PC-9 (cell line): ENCODE results near the gene CRNKL1.

ENCODE experiments used
- EZH2 ChIP-seq: fragments of 200-600 bp; sonication (generic); IDR thresholded peaks from 2 replicates; pipeline ENCODE4 v1.8.0; 2017; ENCODE audit warnings: antibody characterized with exemption, low read depth
- TF ChIP-seq, protein P1 (sequence below): fragments of 200-600 bp; sonication (generic); conservative IDR thresholded peaks from 2 replicates; pipeline ENCODE4 v1.6.1; 2017; ENCODE audit warnings: mixed run types, antibody characterized with exemption, mild to moderate bottlenecking, moderate library complexity

DNA sequence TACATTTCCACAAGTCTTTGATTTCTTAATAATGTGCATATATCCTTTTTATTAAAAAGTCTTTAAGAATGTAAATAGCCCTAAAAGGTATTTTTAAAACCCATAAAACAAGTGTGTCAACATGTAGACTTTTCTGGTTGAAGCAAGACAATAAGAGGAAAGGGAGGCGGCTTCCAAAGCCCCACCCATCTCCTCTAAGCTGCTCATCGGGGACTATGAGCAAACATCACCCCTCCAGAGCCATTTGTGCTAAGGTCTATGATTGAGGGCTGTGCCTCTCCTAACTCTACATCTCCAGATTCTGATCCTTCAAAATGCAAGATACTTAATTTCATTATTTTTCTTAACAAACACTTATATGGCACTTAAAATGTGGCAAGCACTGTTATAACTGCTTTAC is 37.6 kb downstream of the CRNKL1 start:
- TF ChIP-seq, protein P1, sequence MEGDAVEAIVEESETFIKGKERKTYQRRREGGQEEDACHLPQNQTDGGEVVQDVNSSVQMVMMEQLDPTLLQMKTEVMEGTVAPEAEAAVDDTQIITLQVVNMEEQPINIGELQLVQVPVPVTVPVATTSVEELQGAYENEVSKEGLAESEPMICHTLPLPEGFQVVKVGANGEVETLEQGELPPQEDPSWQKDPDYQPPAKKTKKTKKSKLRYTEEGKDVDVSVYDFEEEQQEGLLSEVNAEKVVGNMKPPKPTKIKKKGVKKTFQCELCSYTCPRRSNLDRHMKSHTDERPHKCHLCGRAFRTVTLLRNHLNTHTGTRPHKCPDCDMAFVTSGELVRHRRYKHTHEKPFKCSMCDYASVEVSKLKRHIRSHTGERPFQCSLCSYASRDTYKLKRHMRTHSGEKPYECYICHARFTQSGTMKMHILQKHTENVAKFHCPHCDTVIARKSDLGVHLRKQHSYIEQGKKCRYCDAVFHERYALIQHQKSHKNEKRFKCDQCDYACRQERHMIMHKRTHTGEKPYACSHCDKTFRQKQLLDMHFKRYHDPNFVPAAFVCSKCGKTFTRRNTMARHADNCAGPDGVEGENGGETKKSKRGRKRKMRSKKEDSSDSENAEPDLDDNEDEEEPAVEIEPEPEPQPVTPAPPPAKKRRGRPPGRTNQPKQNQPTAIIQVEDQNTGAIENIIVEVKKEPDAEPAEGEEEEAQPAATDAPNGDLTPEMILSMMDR = no peak
- no peak for TF ChIP-seq EZH2
